ENCODE data around the gene LAMC2. TPM values are rescaled to one million over a fixed set of nuclear protein-coding genes. Genes with fewer than 3 reads are reported as not detected.

Gene LAMC2
- total and polyA plus RNA-seq, 10 of the 15 experiments (the other 5 are each of a cell fraction or from before 2014, with no cell fraction given) = 0.27 to 1.5 (median 0.92) TPM

GRCh38 chr1:183267646-183268431, 81.8 kb downstream of the LAMC2 start:
- H2AFZ ChIP-seq (ENCODE audit: control insufficient read depth, low read depth, low read length) = no peak overlapping the region
- no peak for TF ChIP-seq ZBTB40 (IDR thresholded peaks at IDR 0.05; ENCODE audit: borderline replicate concordance)
- TF ChIP-seq E2F4 (IDR thresholded peaks at IDR 0.05; ENCODE audit: low read depth, low read length) = no peak
- TF ChIP-seq SKIL (IDR thresholded peaks at IDR 0.05; ENCODE audit: low read depth, poor library complexity, severe bottlenecking) = no peak
- TF ChIP-seq KDM1A (IDR thresholded peaks at IDR 0.05; ENCODE audit: borderline replicate concordance) = no peak
- no peak for TF ChIP-seq PAX5 (IDR thresholded peaks at IDR 0.05; ENCODE audit: borderline replicate concordance, low read depth, low read length)
- TF ChIP-seq TARDBP (IDR thresholded peaks at IDR 0.05; ENCODE audit: borderline replicate concordance) = no peak
- TF ChIP-seq ATF2 (IDR thresholded peaks at IDR 0.05; ENCODE audit: low read length) = no peak
- no peak for TF ChIP-seq PAX8 (IDR thresholded peaks at IDR 0.05)
- no peak for TF ChIP-seq TCF3 (IDR thresholded peaks at IDR 0.05; ENCODE audit: borderline replicate concordance, insufficient read depth, low read depth, low read length)
- TF ChIP-seq MYB (IDR thresholded peaks at IDR 0.05; ENCODE audit: borderline replicate concordance, low read depth, low read length) = no peak
- no peak for TF ChIP-seq RB1 (IDR thresholded peaks at IDR 0.05; ENCODE audit: borderline replicate concordance)
- no peak for TF ChIP-seq MYC (IDR thresholded peaks at IDR 0.05; ENCODE audit: insufficient read depth, insufficient read length, insufficient replicate concordance, low read length, severe bottlenecking)
- TF ChIP-seq BMI1 (IDR thresholded peaks at IDR 0.05; ENCODE audit: borderline replicate concordance) = no peak

More at GRCh38 chr1:183267646-183268431, 81.8 kb downstream of the LAMC2 start:
- CTCF ChIA-PET = interaction anchor here (1.3 kb wide), 1 partner anchor 42 kb away, joined by 3 read pairs; no protein-coding TSS in a partner anchor
- in situ Hi-C loops (cut with MboI) (no loop called here), intact Hi-C loops (cut with micrococcal nuclease; ENCODE audit: unreplicated experiment) (no loop called here)
- Histone ChIP-seq H3K27ac (ENCODE audit: control insufficient read depth, insufficient read depth) (no peak overlapping the region), H3K9ac (ENCODE audit: control insufficient read depth, insufficient read depth, low read length) (no peak overlapping the region), H3K4me2 (ENCODE audit: control insufficient read depth, insufficient read depth) (no peak overlapping the region), H3K79me2 (ENCODE audit: control insufficient read depth, insufficient read depth, low read length) (no peaks in the 10 kb centered on the region), H3K9me3 (replicated peaks; ENCODE audit: control insufficient read depth, insufficient read depth, low read length) (no peaks in the 10 kb centered on the region), H3K4me3 (no peak overlapping the region), H3K36me3 (ENCODE audit: control insufficient read depth in 2 of 2, insufficient read depth in 2 of 2, low read length in 1 of 2) (no peaks in the 10 kb centered on the region), H3K4me1 (ENCODE audit: control insufficient read depth, insufficient read depth, low read length) (no peaks in the 10 kb centered on the region), H4K20me1 (ENCODE audit: control insufficient read depth, insufficient read depth) (no peaks in the 10 kb centered on the region), H3K27me3 (replicated peaks in 1 of 2; ENCODE audit: control insufficient read depth in 2 of 2, insufficient read depth in 2 of 2, low read length in 1 of 2) (peaks cover 0 to 2% of the 10 kb centered on the region in 2 experiments; a peak in 2 of 4 replicates)
- ATAC-seq (no peak), DNase-seq (ENCODE audit: low read depth, low spot score) (no peak), FAIRE-seq (no peak)
- WGBS (ENCODE audit: insufficient coverage, insufficient replicate concordance, low lambda C conversion rate, missing lambda C conversion rate) = 8% methylated on average over 7 of the region's 7 CpGs
- SMC1A ChIA-PET (ENCODE audit: uncharacterized antibody, unreplicated experiment) = interaction anchor here (0.7 to 1.1 kb wide), 3 partner anchors 9 to 138 kb away, joined by 3 read pairs; no protein-coding TSS in a partner anchor
- POLR2A ChIA-PET = no interaction called here
- RAD21 ChIA-PET (ENCODE audit: unreplicated experiment) = interaction anchor here (1.5 kb wide), 1 partner anchor 12 kb away, joined by 5 read pairs; no protein-coding TSS in a partner anchor
- no TSS peak for BruUV-seq (replicated peaks)
